ENCODE measurements around the gene SORCS1.

The SORCS1 gene

GRCh38 chr10:107092321-107092720, 72.2 kb downstream of the SORCS1 start:
- DNase-seq (ENCODE audit: extremely low read depth, low read depth), result no peak
- no peak overlapping the region for H3K4me3 ChIP-seq (replicated peaks; ENCODE audit: low read depth, low read length)
- TF ChIP-seq CTCF (IDR thresholded peaks at IDR 0.05; ENCODE audit: low read depth, low read length, missing control alignments), result no peak

- TF ChIP-seq CTCF (IDR thresholded peaks at IDR 0.05; ENCODE audit: low read depth, low read length, missing control alignments), result no peak
- H3K4me3 ChIP-seq (replicated peaks; ENCODE audit: low read depth, low read length), result no peak overlapping the region
- DNase-seq (ENCODE audit: extremely low read depth, low read depth), result no peak
Measured at GRCh38 chr10:107091126-107091525, 73.4 kb downstream of the SORCS1 start.

GRCh38 chr10:107085665-107086525, 78.6 kb downstream of the SORCS1 start:
- DNase-seq (ENCODE audit: extremely low read depth, low read depth), result no peak
- H3K4me3 ChIP-seq (replicated peaks; ENCODE audit: low read depth, low read length), result no peak overlapping the region
- TF ChIP-seq CTCF (IDR thresholded peaks at IDR 0.05; ENCODE audit: low read depth, low read length, missing control alignments), result no peak

- no peak for DNase-seq (ENCODE audit: extremely low read depth, low read depth)
- no peak overlapping the region for H3K4me3 ChIP-seq (replicated peaks; ENCODE audit: low read depth, low read length)
- TF ChIP-seq CTCF (IDR thresholded peaks at IDR 0.05; ENCODE audit: low read depth, low read length, missing control alignments), result no peak
Measured at GRCh38 chr10:107083388-107084009, 81.0 kb downstream of the SORCS1 start.

- no peak for DNase-seq (ENCODE audit: extremely low read depth, low read depth)
- no peak overlapping the region for H3K4me3 ChIP-seq (replicated peaks; ENCODE audit: low read depth, low read length)
- TF ChIP-seq CTCF (IDR thresholded peaks at IDR 0.05; ENCODE audit: low read depth, low read length, missing control alignments), result no peak
Measured at GRCh38 chr10:107081644-107082043, 82.9 kb downstream of the SORCS1 start.

DNA sequence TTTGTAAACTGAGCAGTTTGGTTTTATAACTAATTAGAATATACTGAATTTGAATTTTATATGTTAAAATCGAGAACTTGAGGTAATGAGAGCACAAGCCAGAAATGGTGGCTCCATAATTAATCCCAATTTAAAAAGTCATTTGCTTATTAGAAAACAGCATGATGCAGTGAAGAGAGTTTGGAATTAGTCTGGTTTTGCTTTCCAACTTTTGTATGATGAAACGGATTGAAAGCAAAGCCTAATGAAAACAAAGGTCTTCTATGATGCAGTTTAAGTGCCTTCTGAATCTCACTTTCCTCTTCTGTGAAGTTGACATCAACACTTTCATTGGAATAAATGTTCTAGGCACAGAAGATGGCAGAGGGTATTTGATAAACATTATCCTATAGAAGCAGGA, 89.4 kb downstream of the SORCS1 start:
- no peak for TF ChIP-seq CTCF (IDR thresholded peaks at IDR 0.05; ENCODE audit: low read depth, low read length, missing control alignments)
- no peak overlapping the region for H3K4me3 ChIP-seq (replicated peaks; ENCODE audit: low read depth, low read length)
- no peak for DNase-seq (ENCODE audit: extremely low read depth, low read depth)
